Neural cell (in vitro differentiated cells): ENCODE results near the gene FURIN. TPM values are rescaled to one million over a fixed set of nuclear protein-coding genes. Genes with fewer than 3 reads are reported as not detected.

Experiments used
- H2AFZ ChIP-seq: fragments of 200-600, 300-800 bp; sonication (generic), shearing (Covaris generic); 2 replicates; pipeline ENCODE4 v1.6.0; 2014; ENCODE audit warnings: low read depth, mild to moderate bottlenecking, antibody characterized with exemption, low read length, moderate library complexity
- H3F3A ChIP-seq: fragments of 200-600 bp; shearing (Covaris generic); 2 replicates; pipeline ENCODE4 v1.6.1; 2016; ENCODE audit warnings: mild to moderate bottlenecking, moderate library complexity, mixed read lengths, antibody characterized with exemption, low read length; ENCODE audit not compliant: insufficient read depth, poor library complexity, severe bottlenecking
- H3K27ac ChIP-seq: fragments of 200-600, 300-800 bp; sonication (generic), shearing (Covaris generic); 2 replicates; pipeline ENCODE4 v1.5.1; 2014; ENCODE audit warnings: mild to moderate bottlenecking, low read length, moderate library complexity
- H3K27me3 ChIP-seq: fragments of 300-800, 200-600 bp; sonication (generic), shearing (Covaris generic); 2 replicates; pipeline ENCODE4 v1.6.0; 2014; ENCODE audit warnings: mild to moderate bottlenecking, low read depth, low read length, moderate library complexity; ENCODE audit not compliant: insufficient read depth
- H3K36me3 ChIP-seq: fragments of 300-800, 200-600 bp; sonication (generic), shearing (Covaris generic); 2 replicates; pipeline ENCODE4 v1.5.1; 2014; ENCODE audit warnings: mild to moderate bottlenecking, antibody characterized with exemption, low read length, moderate library complexity; ENCODE audit not compliant: insufficient read depth
- H3K4me2 ChIP-seq: fragments of 300-800, 200-600 bp; sonication (generic), shearing (Covaris generic); 2 replicates; pipeline ENCODE4 v1.6.0; 2014; ENCODE audit warnings: mild to moderate bottlenecking, low read length
- H3K4me3 ChIP-seq: fragments of 300-800, 200-600 bp; sonication (generic), shearing (Covaris generic); 2 replicates; pipeline ENCODE4 v1.5.1; 2014; ENCODE audit warnings: mild to moderate bottlenecking, low read length, moderate library complexity
- H3K79me2 ChIP-seq: fragments of 200-600 bp; shearing (Covaris generic); replicated peaks from 2 replicates; pipeline ENCODE4 v1.6.0; 2014; ENCODE audit warnings: mild to moderate bottlenecking, low read length, moderate library complexity; ENCODE audit not compliant: insufficient read depth
- H3K9ac ChIP-seq: fragments of 300-800, 200-600 bp; sonication (generic), shearing (Covaris generic); 2 replicates; pipeline ENCODE4 v1.6.1; 2016; ENCODE audit warnings: mild to moderate bottlenecking, low read length, mixed read lengths
- H3K9me2 ChIP-seq: fragments of 200-600 bp; shearing (Covaris generic); 2 replicates; pipeline ENCODE4 v1.6.1; 2016; ENCODE audit warnings: mild to moderate bottlenecking, low read length, mixed read lengths; ENCODE audit not compliant: insufficient read depth
- H3K9me3 ChIP-seq: fragments of 200-600, 300-800 bp; sonication (generic), shearing (Covaris generic); 2 replicates; pipeline ENCODE4 v1.6.1; 2016; ENCODE audit warnings: mild to moderate bottlenecking, mixed run types, low read length, moderate library complexity, mixed read lengths
- H4K20me1 ChIP-seq: fragments of 200-600 bp; shearing (Covaris generic); 2 replicates; pipeline ENCODE4 v1.6.1; 2016; ENCODE audit warnings: mild to moderate bottlenecking, mixed run types; ENCODE audit not compliant: insufficient read depth
- EP300 ChIP-seq: fragments of 450-650 bp; conservative IDR thresholded peaks from 2 replicates; pipeline ENCODE4 v1.6.1; 2014; ENCODE audit warnings: antibody characterized with exemption, mild to moderate bottlenecking, moderate library complexity; ENCODE audit not compliant: poor library complexity, severe bottlenecking
- EZH2 ChIP-seq: fragments of 200-600, 300-800 bp; shearing (Covaris generic), sonication (generic); IDR thresholded peaks from 2 replicates; pipeline ENCODE4 v1.6.1; 2014; ENCODE audit warnings: antibody characterized with exemption, low read length, borderline replicate concordance, mild to moderate bottlenecking; ENCODE audit not compliant: insufficient read depth, poor library complexity, severe bottlenecking
- MXI1 ChIP-seq: fragments of 450-650 bp; conservative IDR thresholded peaks from 2 replicates; pipeline ENCODE4 v1.6.1; 2014; ENCODE audit warnings: antibody characterized with exemption, mild to moderate bottlenecking; ENCODE audit not compliant: poor library complexity, severe bottlenecking
- POLR2AphosphoS5 ChIP-seq: IDR thresholded peaks from 2 replicates; pipeline ENCODE4 v1.6.1; 2012
- RAD21 ChIP-seq: fragments of 450-650 bp; conservative IDR thresholded peaks from 2 replicates; pipeline ENCODE4 v1.6.1; 2014; ENCODE audit warnings: antibody characterized with exemption, mild to moderate bottlenecking, moderate library complexity
- REST ChIP-seq: IDR thresholded peaks from 2 replicates; pipeline ENCODE4 v1.6.1; 2012; ENCODE audit warnings: borderline replicate concordance
- SMC3 ChIP-seq: fragments of 450-650 bp; conservative IDR thresholded peaks from 2 replicates; pipeline ENCODE4 v1.6.1; 2014; ENCODE audit warnings: antibody characterized with exemption, mild to moderate bottlenecking, moderate library complexity; ENCODE audit not compliant: poor library complexity
- TAF1 ChIP-seq: IDR thresholded peaks from 2 replicates; pipeline ENCODE4 v1.6.1; 2012; ENCODE audit warnings: low read depth
- polyA plus RNA-seq: library from polyadenylated mRNA; depleted of rRNA; stranded (reverse); fragments of >200 nt; gene quantifications from 2 replicates; pipeline ENCODE4 v1.2.3, GENCODE V29; 2014
- TF ChIP-seq, protein P1 (sequence below): fragments of 450-650 bp; IDR thresholded peaks from 2 replicates; pipeline ENCODE4 v1.5.1; 2014; ENCODE audit warnings: antibody characterized with exemption, mild to moderate bottlenecking, moderate library complexity; ENCODE audit not compliant: poor library complexity, severe bottlenecking

FURIN gene
- polyA plus RNA-seq, 1 donor from 2014 or later, result 4.3 TPM

DNA sequence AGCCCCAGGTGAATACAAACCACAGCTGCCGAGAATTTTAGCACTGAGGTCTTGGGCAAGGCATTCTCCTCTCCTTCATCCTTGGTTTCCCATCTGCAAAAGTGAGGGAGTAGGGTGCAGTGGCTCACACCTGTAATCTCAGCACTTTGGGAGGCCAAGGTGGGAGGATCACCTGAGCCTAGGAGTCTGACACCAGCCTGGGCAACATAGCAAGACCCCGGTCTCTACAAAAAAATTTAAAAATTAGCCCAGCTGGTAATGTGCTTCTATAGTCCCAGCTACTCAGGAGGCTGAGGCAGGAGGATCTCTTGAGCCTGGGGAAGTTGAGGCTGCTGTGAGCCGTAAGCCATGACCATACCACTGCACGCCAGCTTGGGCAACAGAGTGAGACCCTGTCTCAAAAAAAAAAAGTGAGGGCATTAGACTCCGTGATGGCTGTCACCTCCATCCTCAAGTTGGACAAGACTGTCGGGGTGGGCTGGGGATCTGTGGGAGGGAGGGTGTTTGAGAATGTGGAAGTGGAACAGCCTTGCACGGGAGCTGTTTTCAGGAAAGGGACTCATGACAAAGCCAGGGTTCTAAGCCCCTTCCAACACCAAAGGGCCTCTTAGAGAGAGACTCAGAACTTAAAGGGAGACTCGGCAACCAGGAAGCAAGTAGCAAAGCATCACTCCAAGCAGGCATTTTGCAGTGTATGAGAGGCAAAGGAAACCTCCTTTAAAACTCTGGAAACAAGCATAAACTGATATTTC, 46.0 kb upstream of the FURIN start:
- TF ChIP-seq EZH2 (no peak), MXI1 (no peak), REST (no peak), TAF1 (no peak), POLR2AphosphoS5 (no peak), RAD21 (no peak), SMC3 (no peak), EP300 (no peak)
- TF ChIP-seq, protein P1, sequence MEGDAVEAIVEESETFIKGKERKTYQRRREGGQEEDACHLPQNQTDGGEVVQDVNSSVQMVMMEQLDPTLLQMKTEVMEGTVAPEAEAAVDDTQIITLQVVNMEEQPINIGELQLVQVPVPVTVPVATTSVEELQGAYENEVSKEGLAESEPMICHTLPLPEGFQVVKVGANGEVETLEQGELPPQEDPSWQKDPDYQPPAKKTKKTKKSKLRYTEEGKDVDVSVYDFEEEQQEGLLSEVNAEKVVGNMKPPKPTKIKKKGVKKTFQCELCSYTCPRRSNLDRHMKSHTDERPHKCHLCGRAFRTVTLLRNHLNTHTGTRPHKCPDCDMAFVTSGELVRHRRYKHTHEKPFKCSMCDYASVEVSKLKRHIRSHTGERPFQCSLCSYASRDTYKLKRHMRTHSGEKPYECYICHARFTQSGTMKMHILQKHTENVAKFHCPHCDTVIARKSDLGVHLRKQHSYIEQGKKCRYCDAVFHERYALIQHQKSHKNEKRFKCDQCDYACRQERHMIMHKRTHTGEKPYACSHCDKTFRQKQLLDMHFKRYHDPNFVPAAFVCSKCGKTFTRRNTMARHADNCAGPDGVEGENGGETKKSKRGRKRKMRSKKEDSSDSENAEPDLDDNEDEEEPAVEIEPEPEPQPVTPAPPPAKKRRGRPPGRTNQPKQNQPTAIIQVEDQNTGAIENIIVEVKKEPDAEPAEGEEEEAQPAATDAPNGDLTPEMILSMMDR, result no peak
- Histone ChIP-seq H3F3A (no peaks in the 10 kb centered on the region), H3K4me2 (no peak overlapping the region), H4K20me1 (no peaks in the 10 kb centered on the region), H3K79me2 (no peaks in the 10 kb centered on the region), H2AFZ (no peak overlapping the region), H3K9me2 (no peaks in the 10 kb centered on the region), H3K27me3 (no peaks in the 10 kb centered on the region), H3K4me3 (no peak overlapping the region), H3K9me3 (no peaks in the 10 kb centered on the region), H3K9ac (no peak overlapping the region), H3K27ac (no peak overlapping the region), H3K36me3 (no peaks in the 10 kb centered on the region)

DNA sequence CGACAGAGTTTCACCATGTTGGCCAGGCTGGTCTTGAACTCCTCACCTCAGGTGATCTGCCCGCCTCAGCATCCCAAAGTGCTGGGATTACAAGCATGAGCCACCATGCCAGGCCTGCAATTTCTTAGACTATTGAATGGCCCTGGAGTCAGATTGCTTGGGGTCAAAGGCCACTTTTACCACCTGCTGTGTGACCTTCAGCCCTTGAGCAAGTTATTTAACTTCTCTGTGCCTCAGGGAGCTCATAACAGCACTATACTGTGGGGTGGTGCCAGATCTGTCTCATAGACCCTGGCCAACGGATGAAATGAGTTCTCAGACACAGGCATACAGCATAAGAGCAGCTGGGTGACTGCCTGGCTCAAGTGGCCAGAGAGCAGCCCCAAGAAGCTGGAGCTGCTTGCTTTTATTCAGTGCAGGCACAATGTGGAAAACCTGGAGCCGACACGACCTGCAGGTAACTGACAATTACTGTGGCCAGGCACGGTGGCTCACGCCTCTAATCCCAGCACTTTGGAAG, 44.9 kb upstream of the FURIN start:
- no peak overlapping the region for H3K4me3 ChIP-seq
- no peaks in the 10 kb centered on the region for H4K20me1 ChIP-seq

More for the DNA sequence above, 44.9 kb upstream of the FURIN start:
- no peak overlapping the region for H3K27ac ChIP-seq
- no peak overlapping the region for H2AFZ ChIP-seq
- no peaks in the 10 kb centered on the region for H3K9me3 ChIP-seq
- no peaks in the 10 kb centered on the region for H3K9me2 ChIP-seq
- H3K79me2 ChIP-seq, result no peaks in the 10 kb centered on the region
- H3K9ac ChIP-seq, result no peak overlapping the region
- TF ChIP-seq RAD21 (no peak), POLR2AphosphoS5 (no peak), MXI1 (no peak), SMC3 (no peak), TAF1 (no peak), EZH2 (no peak), EP300 (no peak), REST (no peak)
- TF ChIP-seq, protein P1, result no peak
- H3K27me3 ChIP-seq, result no peaks in the 10 kb centered on the region
- no peaks in the 10 kb centered on the region for H3F3A ChIP-seq
- H3K4me2 ChIP-seq, result no peak overlapping the region
- no peaks in the 10 kb centered on the region for H3K36me3 ChIP-seq
